Sigmoid colon (tissue), 7 donors: ENCODE data around the gene GADD45B. TPM values are rescaled to one million over a fixed set of nuclear protein-coding genes. Genes with fewer than 3 reads are reported as not detected.
"Not testable (repeated sequence)": the region's sequence is repeated elsewhere in the genome, so short reads cannot be mapped to it uniquely, and the experiment has no call there.

Experiments
- DNase-seq: peaks from one replicate; pipeline ENCODE4 v3.0.0-alpha.2; 2019
- H3K27ac ChIP-seq, 4 donors: fragments of 200-600 bp; sonication (generic); one replicate each; pipeline ENCODE4 v1.5.1; 2016 to 2019; ENCODE audit warnings: mild to moderate bottlenecking in 1 of 4
- H3K27me3 ChIP-seq, 3 donors: fragments of 200-600 bp; sonication (generic); one replicate each; pipeline ENCODE4 v1.5.1; 2019; ENCODE audit warnings: mild to moderate bottlenecking in 1 of 3
- H3K36me3 ChIP-seq, 4 donors: fragments of 200-600 bp; sonication (generic); one replicate each; pipeline ENCODE4 v1.5.1; 2016 to 2019
- H3K4me1 ChIP-seq, 4 donors: fragments of 200-600 bp; sonication (generic); one replicate each; pipeline ENCODE4 v1.5.1; 2017 to 2019
- H3K4me3 ChIP-seq, 4 donors: fragments of 200-600 bp; sonication (generic); one replicate each; pipeline ENCODE4 v1.5.1; 2017 to 2019; ENCODE audit warnings: mild to moderate bottlenecking in 2 of 4, moderate library complexity in 1 of 4
- H3K9me3 ChIP-seq, 4 donors: fragments of 200-600 bp in 3 of 4; sonication (generic) in 3 of 4; one replicate each; pipeline versions ENCODE4 v1.5.1 to v1.6.1; 2013 to 2019
- CTCF ChIP-seq, 4 experiments: fragments of 450-650 bp in 3 of 4; fragments of 200-600 bp in 1 of 4; IDR thresholded peaks; one replicate each; pipeline ENCODE4 v1.5.1; 2016 to 2019; ENCODE audit warnings: antibody characterized with exemption in 4 of 4, mild to moderate bottlenecking in 3 of 4, moderate library complexity in 2 of 4
- EP300 ChIP-seq, 4 donors: sonication (generic); formaldehyde crosslinking; IDR thresholded peaks; one replicate each; pipeline ENCODE4 v1.6.1; 2017; ENCODE audit warnings: antibody characterized with exemption in 4 of 4
- POLR2A ChIP-seq, 2 donors: fragments of 450-650 bp; IDR thresholded peaks; one replicate each; pipeline ENCODE4 v1.6.1; 2016; ENCODE audit warnings: antibody characterized with exemption in 2 of 2, mild to moderate bottlenecking in 2 of 2, moderate library complexity in 2 of 2
- POLR2AphosphoS5 ChIP-seq, 4 donors: sonication (generic); formaldehyde crosslinking; IDR thresholded peaks; one replicate each; pipeline ENCODE4 v1.6.1; 2017; ENCODE audit warnings: antibody characterized with exemption in 4 of 4
- WGBS, 2 donors: extraction: QIAGEN DNeasy Blood & Tissue Kit; methylation state at CpG; one replicate each; pipeline ENCODE4 v1.1.7; 2013; 5-methylcytosine and 5-hydroxymethylcytosine counted together
- intact Hi-C: fragments of 100-400 bp; cut with DNase I; formaldehyde crosslinking; loops from one replicate; pipeline ENCODE4 v1.15.1; 2023
- polyA plus RNA-seq, 3 donors: library from polyadenylated mRNA; stranded (reverse); fragments of 200-250 nt; gene quantifications; one replicate each; pipeline ENCODE4 v1.2.3, GENCODE V29; 2013
- total RNA-seq, 4 donors: library from RNA; depleted of rRNA; stranded (reverse); fragments of >200 nt; gene quantifications; one replicate each; pipeline ENCODE4 v1.1.0, GENCODE V29; 2016
- donor health status: healthy with polysubstance abuse.
- donor health status: Bipolar disorder and iron deficiency.
- donor health status: healthy.

Gene GADD45B
- total and polyA plus RNA-seq, 7 donors = 25.0 to 708 (median 82.0) TPM

- TF ChIP-seq CTCF (IDR thresholded peaks at IDR 0.05) (no peak), POLR2AphosphoS5 (IDR thresholded peaks at IDR 0.05) (no peak), POLR2A (IDR thresholded peaks at IDR 0.05) (no peak), EP300 (IDR thresholded peaks at IDR 0.05) (no peak)
- Histone ChIP-seq H3K27ac (no peak overlapping the region), H3K4me3 (no peak overlapping the region), H3K36me3 (no peaks in the 10 kb centered on the region), H3K27me3 (no peaks in the 10 kb centered on the region), H3K9me3 (no peaks in the 10 kb centered on the region), H3K4me1 (no peaks in the 10 kb centered on the region)
- WGBS, 2 donors = 68 to 69% methylated on average over 35 of the region's 35 CpGs
- no peak for DNase-seq
- intact Hi-C loops = no loop called here
Observed at GRCh38 chr19:2517881-2518601, 42.1 kb downstream of the GADD45B start.

GRCh38 chr19:2518856-2519255 is 42.9 kb downstream of the GADD45B start:
- H3K4me3 ChIP-seq, H3K27me3 ChIP-seq, DNase-seq, intact Hi-C loops, H3K4me1 ChIP-seq, H3K36me3 ChIP-seq, H3K27ac ChIP-seq, H3K9me3 ChIP-seq: not testable (repeated sequence)
- WGBS, 2 donors = 81 to 88% methylated on average over 11 of the region's 11 CpGs

- H3K27ac ChIP-seq = no peak overlapping the region
- no peak overlapping the region for H3K4me3 ChIP-seq
- 83 to 94% methylated on average over 6 of the region's 6 CpGs for WGBS, 2 donors
- H3K4me1 ChIP-seq = peaks cover 0 to 13% (median 3%) of the 10 kb centered on the region in 4 donors
- H3K27me3 ChIP-seq = no peaks in the 10 kb centered on the region
- no peak for TF ChIP-seq POLR2A (IDR thresholded peaks at IDR 0.05)
- TF ChIP-seq POLR2AphosphoS5 (IDR thresholded peaks at IDR 0.05) = no peak
- TF ChIP-seq CTCF (IDR thresholded peaks at IDR 0.05) = no peak
- no peak for TF ChIP-seq EP300 (IDR thresholded peaks at IDR 0.05)
- no peaks in the 10 kb centered on the region for H3K9me3 ChIP-seq
- DNase-seq = no peak
- H3K36me3 ChIP-seq = no peaks in the 10 kb centered on the region
- intact Hi-C loops = no loop called here
Observed at GRCh38 chr19:2519482-2519881, 43.6 kb downstream of the GADD45B start.

GRCh38 chr19:2523630-2524311 is 47.8 kb downstream of the GADD45B start:
- TF ChIP-seq EP300 (IDR thresholded peaks at IDR 0.05) (no peak), POLR2AphosphoS5 (IDR thresholded peaks at IDR 0.05) (no peak), CTCF (IDR thresholded peaks at IDR 0.05) (peak in 2 of 4 experiments; percentile 12 to 19), POLR2A (IDR thresholded peaks at IDR 0.05) (no peak)
- no peak overlapping the region for H3K4me3 ChIP-seq
- WGBS, 2 donors = 52 to 73% methylated on average over 20 of the region's 20 CpGs
- peak overlapping the region in 3 of 4 donors; percentile 18 to 76 (median 65) for H3K27ac ChIP-seq
- intact Hi-C loops = no loop called here
- H3K36me3 ChIP-seq = no peaks in the 10 kb centered on the region
- no peak for DNase-seq
- H3K9me3 ChIP-seq = no peaks in the 10 kb centered on the region
- H3K27me3 ChIP-seq = no peaks in the 10 kb centered on the region
- peaks cover 0 to 23% (median 5%) of the 10 kb centered on the region in 4 donors for H3K4me1 ChIP-seq

- peak overlapping the region in 2 of 4 donors; percentile 65 to 76 for H3K27ac ChIP-seq
- intact Hi-C loops = no loop called here
Observed at GRCh38 chr19:2524361-2524839, 48.5 kb downstream of the GADD45B start.

More at GRCh38 chr19:2524361-2524839, 48.5 kb downstream of the GADD45B start:
- no peaks in the 10 kb centered on the region for H3K9me3 ChIP-seq
- peaks cover 0 to 23% (median 5%) of the 10 kb centered on the region in 4 donors for H3K4me1 ChIP-seq
- H3K36me3 ChIP-seq = no peaks in the 10 kb centered on the region
- no peak overlapping the region for H3K4me3 ChIP-seq
- TF ChIP-seq CTCF (IDR thresholded peaks at IDR 0.05) = no peak
- WGBS, 2 donors = 88 to 92% methylated on average over 16 of the region's 16 CpGs
- no peaks in the 10 kb centered on the region for H3K27me3 ChIP-seq
- DNase-seq = no peak
